GM18909 (cell line): ENCODE results near the gene ZNF14.
"Not testable (repeated sequence)": the region's sequence is repeated elsewhere in the genome, so short reads cannot be mapped to it uniquely, and the experiment has no call there.

Experiments
- ATAC-seq: cut with Tn5 transposase; IDR thresholded peaks from one replicate; pipeline ENCODE4 v1.9.1; 2021; ENCODE audit warnings: mild to moderate bottlenecking; ENCODE audit not compliant: unreplicated experiment, poor library complexity

ZNF14 gene

GRCh38 chr19:19747357-19748220 lies 14.7 kb upstream of the ZNF14 start:
- no peak for ATAC-seq

GRCh38 chr19:19746286-19747213 lies 13.6 kb upstream of the ZNF14 start:
- ATAC-seq, result no peak

GRCh38 chr19:19745496-19746285 lies 12.8 kb upstream of the ZNF14 start:
- ATAC-seq, result no peak

GRCh38 chr19:19744641-19745040 lies 11.7 kb upstream of the ZNF14 start:
- ATAC-seq, result no peak

- not testable (repeated sequence) for ATAC-seq
Measured at GRCh38 chr19:19743921-19744320, 11.0 kb upstream of the ZNF14 start.

- no peak for ATAC-seq
Measured at GRCh38 chr19:19743176-19743575, 10.3 kb upstream of the ZNF14 start.

- ATAC-seq, result no peak
Measured at GRCh38 chr19:19742773-19743172, 9.9 kb upstream of the ZNF14 start.

GRCh38 chr19:19741184-19741583 lies 8.3 kb upstream of the ZNF14 start:
- no peak for ATAC-seq

- ATAC-seq, result no peak
Measured at GRCh38 chr19:19740755-19741154, 7.8 kb upstream of the ZNF14 start.

GRCh38 chr19:19738564-19738963 lies 5.7 kb upstream of the ZNF14 start:
- ATAC-seq, result no peak

- ATAC-seq, result no peak
Measured at GRCh38 chr19:19737559-19738332, 4.8 kb upstream of the ZNF14 start.

- ATAC-seq, result no peak
Measured at GRCh38 chr19:19721896-19722295, 11.0 kb downstream of the ZNF14 start.

GRCh38 chr19:19719798-19720197 lies 13.1 kb downstream of the ZNF14 start:
- ATAC-seq, result no peak

GRCh38 chr19:19711934-19712828 lies 20.7 kb downstream of the ZNF14 start:
- ATAC-seq, result no peak

- ATAC-seq, result no peak
Measured at GRCh38 chr19:19711306-19711933, 21.5 kb downstream of the ZNF14 start.

- ATAC-seq, result no peak
Measured at GRCh38 chr19:19710506-19710905, 22.4 kb downstream of the ZNF14 start.

GRCh38 chr19:19704836-19705235 lies 28.1 kb downstream of the ZNF14 start:
- no peak for ATAC-seq

GRCh38 chr19:19700493-19700892 lies 32.4 kb downstream of the ZNF14 start:
- not testable (repeated sequence) for ATAC-seq
